ENCODE results near the gene PAGE4.

Gene PAGE4

GRCh38 chrX:49880668-49881067, 51.6 kb downstream of the PAGE4 start:
- Histone ChIP-seq H4K8ac (ENCODE audit: low read depth, low read length) (no peak overlapping the region), H3K79me2 (ENCODE audit: control insufficient read depth, insufficient read depth, low read length, poor library complexity) (no peaks in the 10 kb centered on the region), H2BK5ac (ENCODE audit: low read depth, low read length, poor library complexity) (no peak overlapping the region), H3K18ac (ENCODE audit: low read length) (no peak overlapping the region), H3K27ac (ENCODE audit: low read depth, low read length) (no peak overlapping the region), H2BK120ac (ENCODE audit: insufficient read depth, low read length, poor library complexity) (no peak overlapping the region), H3K14ac (ENCODE audit: low read length) (no peak overlapping the region), H4K12ac (ENCODE audit: low read depth, low read length) (no peak overlapping the region), H3K4me2 (ENCODE audit: low read length) (no peak overlapping the region), H3K36me3 (ENCODE audit: control insufficient read depth in 1 of 2, insufficient read depth in 2 of 2, low read length in 2 of 2) (peaks cover 0 to 9% of the 10 kb centered on the region in 2 experiments), H4K91ac (ENCODE audit: low read depth, low read length) (no peak overlapping the region), H3K79me1 (ENCODE audit: low read length) (peaks cover 6% of the 10 kb centered on the region), H3K4ac (ENCODE audit: low read depth, low read length) (no peak overlapping the region), H3K9ac (ENCODE audit: low read length) (no peak overlapping the region), H2AK5ac (ENCODE audit: low read length) (no peak overlapping the region), H3K4me3 (ENCODE audit: low read depth, low read length) (no peak overlapping the region), H2BK12ac (ENCODE audit: low read length) (no peak overlapping the region), H3K9me3 (ENCODE audit: insufficient read depth, low read depth, low read length) (no peaks in the 10 kb centered on the region), H2AFZ (ENCODE audit: insufficient read depth, low read length, poor library complexity) (no peak overlapping the region), H3K27me3 (ENCODE audit: insufficient read depth, low read length) (no peaks in the 10 kb centered on the region), H3K4me1 (ENCODE audit: control insufficient read depth in 1 of 2, insufficient read depth in 2 of 2, low read length in 2 of 2) (peaks cover 2 to 8% of the 10 kb centered on the region in 2 experiments), H3K23ac (ENCODE audit: low read length) (no peak overlapping the region)
- DNase-seq: no peak
- WGBS (ENCODE audit: extremely low coverage, insufficient coverage, insufficient read length): no CpG with 5 or more reads among the region's 12 CpGs
